Measurements from ENCODE around the gene IL1R1. TPM values are rescaled to one million over a fixed set of nuclear protein-coding genes. Genes with fewer than 3 reads are reported as not detected.

Gene IL1R1
- total RNA-seq, 1 donor, result 89.8 TPM

GRCh38 chr2:102224824-102225739, 82.5 kb downstream of the IL1R1 start:
- Histone ChIP-seq H3K36me3 (ENCODE audit: insufficient read depth, low read length) (no peaks in the 10 kb centered on the region), H3K27ac (ENCODE audit: low read depth, low read length) (no peak overlapping the region), H3K27me3 (ENCODE audit: insufficient read depth, low read length) (no peaks in the 10 kb centered on the region), H3K4me3 (ENCODE audit: insufficient read depth, low read length) (no peak overlapping the region), H3K79me2 (ENCODE audit: insufficient read depth, low read length) (no peaks in the 10 kb centered on the region), H3K4me1 (ENCODE audit: insufficient read depth, low read length) (peaks cover 18% of the 10 kb centered on the region), H3K4me2 (ENCODE audit: insufficient read depth, low read length) (no peak overlapping the region), H4K20me1 (ENCODE audit: insufficient read depth, low read length) (no peaks in the 10 kb centered on the region), H2AFZ (ENCODE audit: low read length) (no peak overlapping the region), H3K9me3 (ENCODE audit: low read depth, low read length) (no peaks in the 10 kb centered on the region)
- no peak for TF ChIP-seq CTCF (IDR thresholded peaks at IDR 0.05; ENCODE audit: extremely low read depth, low read depth, low read length)
- DNase-seq (ENCODE audit: insufficient read length, low spot score, missing footprints), result no peak

- no peak for TF ChIP-seq CTCF (IDR thresholded peaks at IDR 0.05; ENCODE audit: extremely low read depth, low read depth, low read length)
- Histone ChIP-seq H3K79me2 (ENCODE audit: insufficient read depth, low read length) (no peaks in the 10 kb centered on the region), H4K20me1 (ENCODE audit: insufficient read depth, low read length) (no peaks in the 10 kb centered on the region), H3K27ac (ENCODE audit: low read depth, low read length) (peak overlapping the region; percentile 96), H3K27me3 (ENCODE audit: insufficient read depth, low read length) (no peaks in the 10 kb centered on the region), H3K36me3 (ENCODE audit: insufficient read depth, low read length) (no peaks in the 10 kb centered on the region), H3K9me3 (ENCODE audit: low read depth, low read length) (no peaks in the 10 kb centered on the region), H3K4me3 (ENCODE audit: insufficient read depth, low read length) (no peak overlapping the region), H3K4me1 (ENCODE audit: insufficient read depth, low read length) (peaks cover 18% of the 10 kb centered on the region), H3K4me2 (ENCODE audit: insufficient read depth, low read length) (no peak overlapping the region), H2AFZ (ENCODE audit: low read length) (peak overlapping the region; percentile 79)
- DNase-seq (ENCODE audit: insufficient read length, low spot score, missing footprints), result no peak
Observed at GRCh38 chr2:102226171-102226570, 83.6 kb downstream of the IL1R1 start.

GRCh38 chr2:102226612-102227391, 84.3 kb downstream of the IL1R1 start:
- peak overlapping the region; percentile 79 for H2AFZ ChIP-seq (ENCODE audit: low read length)
- no peaks in the 10 kb centered on the region for H3K36me3 ChIP-seq (ENCODE audit: insufficient read depth, low read length)
- peak; percentile 79 for DNase-seq (ENCODE audit: insufficient read length, low spot score, missing footprints)
- H3K9me3 ChIP-seq (ENCODE audit: low read depth, low read length), result no peaks in the 10 kb centered on the region
- peak overlapping the region; percentile 15 for H3K4me3 ChIP-seq (ENCODE audit: insufficient read depth, low read length)
- TF ChIP-seq CTCF (IDR thresholded peaks at IDR 0.05; ENCODE audit: extremely low read depth, low read depth, low read length), result no peak
- peak overlapping the region; percentile 63 for H3K4me2 ChIP-seq (ENCODE audit: insufficient read depth, low read length)
- no peaks in the 10 kb centered on the region for H3K79me2 ChIP-seq (ENCODE audit: insufficient read depth, low read length)
- peak overlapping the region; percentile 96 for H3K27ac ChIP-seq (ENCODE audit: low read depth, low read length)
- H4K20me1 ChIP-seq (ENCODE audit: insufficient read depth, low read length), result no peaks in the 10 kb centered on the region
- peaks cover 18% of the 10 kb centered on the region for H3K4me1 ChIP-seq (ENCODE audit: insufficient read depth, low read length)
- no peaks in the 10 kb centered on the region for H3K27me3 ChIP-seq (ENCODE audit: insufficient read depth, low read length)

Data from osteoblast (primary cell).